GM19372 (cell line): ENCODE results near the gene KIF16B.

ENCODE experiments used
- ATAC-seq: cut with Tn5 transposase; IDR thresholded peaks from one replicate; pipeline ENCODE4 v1.9.1; 2021; ENCODE audit warnings: mild to moderate bottlenecking, low read depth, moderate library complexity; ENCODE audit not compliant: unreplicated experiment

The KIF16B gene

DNA sequence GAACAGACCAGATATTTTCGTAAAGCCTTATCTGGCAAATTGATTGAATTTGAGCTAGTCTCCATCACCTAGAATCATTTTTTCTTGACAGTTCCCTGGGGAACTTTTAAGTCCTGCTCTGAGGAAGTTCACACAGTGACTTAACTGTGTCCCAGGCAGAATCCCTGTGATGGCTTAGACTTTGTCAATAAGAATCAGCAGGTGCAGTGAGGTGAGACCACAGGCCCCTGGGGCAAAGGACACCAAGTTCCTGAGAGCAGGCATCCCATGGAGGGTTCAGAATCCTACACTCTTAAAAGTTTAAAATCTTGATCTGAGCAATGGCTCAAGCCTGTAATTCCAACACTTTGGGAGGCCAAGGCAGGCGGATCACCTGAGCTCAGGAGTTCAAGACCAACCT is 13.0 kb downstream of the KIF16B start:
- no peak for ATAC-seq

DNA sequence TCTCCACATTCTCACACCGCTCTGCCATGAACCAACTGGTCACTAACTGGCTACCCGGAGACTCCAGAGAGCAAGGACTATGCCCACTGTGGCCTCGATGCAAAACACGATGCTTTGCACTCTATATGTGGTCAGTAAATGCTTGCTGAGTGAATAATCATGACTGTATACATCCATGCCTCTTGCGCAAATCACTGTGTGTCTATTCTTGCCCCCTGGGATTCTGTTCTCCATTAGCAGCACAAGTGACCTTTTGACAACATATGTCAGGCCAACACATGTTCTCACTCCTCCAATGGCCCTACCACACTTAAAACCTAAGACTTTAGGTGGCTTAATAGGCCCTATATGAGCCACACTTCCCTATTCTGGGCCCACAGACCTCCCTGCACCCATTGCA is 16.9 kb downstream of the KIF16B start:
- no peak for ATAC-seq

DNA sequence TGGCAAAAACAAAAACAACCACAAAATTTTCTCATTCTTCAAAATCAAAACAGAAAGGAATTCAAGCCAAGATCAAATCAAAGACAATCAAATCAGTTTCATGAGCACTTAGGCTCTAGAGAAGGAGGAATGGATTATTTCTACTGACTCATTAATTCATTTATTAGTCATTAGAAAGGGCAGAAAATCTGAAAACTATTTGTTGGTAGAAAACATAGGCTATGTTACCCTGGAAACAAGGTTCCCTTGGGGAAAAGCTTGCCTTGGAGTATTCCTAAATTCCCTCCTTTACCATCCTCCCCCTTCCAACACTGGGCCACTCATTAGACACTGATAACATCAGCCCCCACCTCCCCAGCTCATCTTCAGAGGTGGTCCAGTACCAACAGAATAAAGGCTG is 17.5 kb downstream of the KIF16B start:
- no peak for ATAC-seq

DNA sequence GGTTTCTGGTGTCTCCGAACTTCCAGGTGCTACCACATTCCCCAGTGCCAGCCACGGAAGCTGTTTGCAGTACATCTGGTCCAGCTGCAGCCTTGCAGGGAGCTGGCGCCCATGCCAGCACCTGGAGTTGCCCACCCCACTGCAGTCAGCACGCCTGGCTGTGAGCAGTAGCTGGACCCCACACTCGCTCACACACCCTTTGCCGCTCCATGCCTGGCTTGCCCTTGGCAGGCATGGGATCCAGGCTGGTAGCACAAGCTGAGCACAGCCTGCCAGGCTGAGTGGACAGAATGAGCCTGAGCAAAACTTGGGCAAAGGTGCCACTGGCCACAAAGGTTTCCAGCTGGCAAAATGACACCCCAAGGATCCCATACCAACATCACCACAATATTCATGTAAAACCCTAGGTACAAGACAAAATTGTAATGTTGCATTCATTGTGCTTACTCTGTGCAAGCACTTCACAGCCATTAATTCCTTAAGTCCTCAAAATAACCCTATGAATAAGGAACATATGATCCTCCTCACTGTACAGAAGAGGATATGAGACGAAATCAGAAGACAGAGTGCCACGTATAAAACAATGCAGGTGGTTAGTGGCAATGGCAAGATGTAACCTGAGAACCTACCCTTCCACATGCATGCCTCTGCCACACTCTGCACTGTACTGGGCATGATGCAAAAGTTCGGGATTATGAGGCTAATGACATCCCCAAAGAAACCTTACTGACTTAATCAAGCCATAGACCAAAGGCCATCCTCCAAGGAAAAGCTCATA is 18.3 kb downstream of the KIF16B start:
- ATAC-seq = no peak

DNA sequence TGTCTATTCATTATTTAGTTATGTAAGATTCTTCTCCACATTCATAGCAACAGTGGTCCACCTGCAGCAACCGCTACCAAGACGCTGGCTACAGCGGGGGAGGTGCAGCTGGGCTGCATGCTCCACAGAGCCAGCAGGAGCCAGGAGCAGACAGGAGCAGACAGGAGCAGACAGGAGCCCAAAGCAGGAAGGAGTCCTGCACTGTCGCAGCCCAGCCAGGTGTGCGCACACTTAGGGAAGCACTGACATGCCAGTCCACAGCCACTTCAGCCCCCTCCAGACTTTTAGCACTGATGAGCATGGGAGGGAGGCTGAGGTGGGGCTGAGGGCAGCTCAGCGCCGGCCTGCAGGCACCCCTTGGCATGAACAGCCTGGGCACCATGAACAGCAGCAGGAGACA is 19.6 kb downstream of the KIF16B start:
- no peak for ATAC-seq

DNA sequence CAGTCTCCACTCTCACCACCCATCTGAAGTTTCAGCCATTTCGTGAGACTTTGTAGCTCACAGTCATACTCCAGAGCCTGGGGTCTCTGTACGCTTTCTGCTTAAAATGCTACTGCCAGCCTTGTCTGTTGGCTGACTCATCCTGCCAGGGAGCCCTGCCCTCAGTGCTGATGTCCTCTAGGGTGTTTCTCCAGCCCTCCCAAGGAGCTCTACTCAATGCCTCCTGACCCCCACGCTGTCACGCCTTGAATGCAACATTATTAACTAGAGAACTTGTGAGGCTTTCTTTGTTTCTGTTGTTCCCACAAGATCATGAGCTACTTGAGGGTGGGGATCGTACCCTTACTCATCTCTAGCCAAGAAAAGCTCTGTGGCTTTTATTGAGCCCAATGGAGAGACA is 20.1 kb downstream of the KIF16B start:
- ATAC-seq = no peak

DNA sequence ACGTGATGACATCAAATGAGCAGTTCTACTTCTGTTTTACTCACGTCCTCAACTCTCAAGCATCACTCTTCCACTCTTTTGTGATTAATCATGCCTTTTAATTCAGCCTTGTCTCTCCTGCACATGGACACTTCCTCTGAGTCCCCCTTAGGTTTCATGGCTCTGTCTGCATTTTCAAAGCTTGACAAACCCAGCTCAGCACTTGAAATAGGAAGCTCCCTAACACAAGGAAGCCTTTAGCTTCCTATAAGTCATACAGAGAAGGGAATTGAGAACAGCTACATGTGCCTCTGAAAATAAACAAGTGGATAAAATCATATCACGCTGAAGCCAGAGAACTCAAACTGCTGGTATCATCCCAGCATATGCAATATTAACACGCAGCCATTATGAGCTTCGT is 21.2 kb downstream of the KIF16B start:
- no peak for ATAC-seq

DNA sequence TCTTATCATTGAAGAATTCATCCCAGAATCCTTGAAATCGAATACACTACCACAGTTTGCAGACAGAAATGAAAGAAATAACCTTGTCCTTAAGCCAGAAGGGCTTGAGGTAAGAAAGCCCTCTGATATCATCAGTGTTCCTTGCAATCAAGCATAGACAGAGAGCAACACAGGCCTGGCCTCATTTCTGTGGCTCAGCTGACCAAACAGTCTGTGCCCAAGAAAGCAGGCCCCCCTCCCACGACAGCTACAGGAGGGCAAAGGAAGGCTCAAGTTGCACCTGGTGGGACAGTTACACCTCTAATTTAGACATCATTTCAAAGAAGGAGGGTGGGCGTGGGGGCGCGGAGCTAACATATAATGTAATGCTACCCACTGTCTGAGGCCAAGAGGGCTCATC is 21.6 kb downstream of the KIF16B start:
- no peak for ATAC-seq

DNA sequence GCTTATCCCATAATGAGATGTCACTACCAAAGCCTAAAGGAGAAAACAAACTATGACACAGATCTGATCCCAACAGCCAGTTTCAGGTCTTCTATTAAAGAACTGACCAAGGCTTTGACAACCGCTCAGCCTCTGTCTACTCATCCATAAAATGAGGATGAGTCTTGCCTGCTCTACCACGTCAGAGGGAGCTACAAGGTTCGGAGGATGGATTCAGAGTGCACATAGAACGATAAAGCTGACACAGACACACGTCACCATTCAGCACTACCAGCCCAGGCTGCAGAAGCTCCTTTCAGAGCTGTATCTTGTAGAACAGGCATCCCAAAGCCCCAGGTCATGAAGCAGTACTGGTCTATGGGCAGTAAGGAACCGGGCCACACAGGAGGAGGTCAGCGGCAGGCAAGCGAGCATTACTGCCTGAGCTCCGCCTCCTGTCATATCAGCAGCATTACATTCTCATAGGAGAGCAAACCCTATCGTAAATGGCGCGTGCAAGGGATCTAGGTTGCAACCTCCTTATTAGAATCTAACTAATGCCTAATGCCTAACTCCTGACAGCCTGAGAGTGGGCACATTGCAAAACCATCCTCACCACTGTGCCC is 25.1 kb downstream of the KIF16B start:
- no peak for ATAC-seq

DNA sequence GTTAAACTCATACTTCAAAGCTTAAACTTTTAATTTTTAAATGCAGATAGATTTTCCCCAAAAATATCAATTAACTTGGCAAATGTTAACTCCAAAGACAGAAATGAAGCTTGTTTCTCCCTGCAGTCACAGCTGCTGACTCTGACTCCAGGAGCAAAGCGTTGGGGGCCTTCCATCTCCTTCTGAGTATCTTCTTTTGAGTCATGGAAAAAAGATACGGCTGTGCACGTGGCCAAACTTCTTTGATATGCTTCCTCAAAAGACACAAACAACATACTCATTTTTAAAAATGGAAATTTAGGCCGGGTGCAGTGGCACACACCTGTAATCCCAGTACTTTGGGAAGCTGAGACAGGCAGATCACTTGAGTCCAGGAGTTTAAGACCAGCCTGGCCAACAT is 28.3 kb downstream of the KIF16B start:
- ATAC-seq = no peak

DNA sequence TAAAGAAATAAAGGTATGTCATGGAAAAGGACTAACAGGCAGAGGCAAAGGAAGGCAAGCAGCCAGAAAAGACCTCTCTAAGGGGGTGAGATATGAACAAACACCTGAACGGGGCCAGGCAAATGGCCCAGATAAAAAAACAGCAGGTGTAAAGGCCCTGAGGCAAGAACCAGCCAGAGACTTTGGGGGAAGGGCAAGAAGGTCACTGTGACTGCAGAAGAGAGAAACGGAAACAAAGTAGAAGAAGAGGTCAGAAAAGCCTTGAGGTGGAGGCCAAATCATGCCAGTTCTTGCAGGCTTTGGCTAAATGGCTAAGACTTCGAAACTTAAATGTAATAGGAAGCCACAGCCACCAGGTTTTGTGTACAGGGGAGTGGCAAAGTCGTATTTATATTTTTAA is 30.8 kb downstream of the KIF16B start:
- ATAC-seq = no peak

DNA sequence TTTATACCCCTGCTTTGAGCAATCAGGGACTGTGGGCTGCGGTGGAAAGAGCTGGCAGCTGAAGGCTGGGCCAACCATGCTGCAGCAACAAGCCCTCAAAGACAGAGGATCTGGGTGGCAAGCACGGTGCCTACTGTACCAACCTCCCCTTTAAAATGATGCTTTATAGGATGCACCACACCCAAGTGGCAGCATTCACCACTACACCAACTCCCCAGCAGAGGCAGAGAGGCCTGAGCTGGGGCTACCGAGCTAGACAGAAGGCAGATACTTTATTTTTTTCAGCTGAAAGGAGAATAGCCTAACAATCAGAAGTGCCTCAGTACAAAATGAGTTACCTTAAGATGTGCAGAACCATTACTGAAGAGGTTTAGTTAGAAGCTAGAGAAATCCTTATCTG is 31.4 kb downstream of the KIF16B start:
- ATAC-seq = no peak

DNA sequence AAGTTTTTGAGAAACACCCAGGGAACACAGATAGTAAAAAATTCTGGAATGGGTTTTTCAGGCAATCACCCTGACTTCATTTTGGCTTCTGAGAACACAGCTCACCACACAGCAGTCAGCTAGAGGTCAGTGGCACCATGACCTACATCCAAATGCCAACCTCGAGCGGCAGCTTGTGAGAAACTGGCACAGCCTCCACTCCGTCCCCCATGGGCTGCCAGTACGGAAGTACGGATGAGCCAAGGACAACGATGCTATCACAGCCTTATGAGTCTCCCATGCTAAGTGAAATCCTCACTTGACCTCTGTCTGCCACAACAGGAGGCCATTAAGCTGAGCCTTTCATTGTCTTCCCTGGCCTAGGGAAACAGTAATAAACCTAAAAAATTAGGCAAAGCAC is 32.0 kb downstream of the KIF16B start:
- no peak for ATAC-seq

DNA sequence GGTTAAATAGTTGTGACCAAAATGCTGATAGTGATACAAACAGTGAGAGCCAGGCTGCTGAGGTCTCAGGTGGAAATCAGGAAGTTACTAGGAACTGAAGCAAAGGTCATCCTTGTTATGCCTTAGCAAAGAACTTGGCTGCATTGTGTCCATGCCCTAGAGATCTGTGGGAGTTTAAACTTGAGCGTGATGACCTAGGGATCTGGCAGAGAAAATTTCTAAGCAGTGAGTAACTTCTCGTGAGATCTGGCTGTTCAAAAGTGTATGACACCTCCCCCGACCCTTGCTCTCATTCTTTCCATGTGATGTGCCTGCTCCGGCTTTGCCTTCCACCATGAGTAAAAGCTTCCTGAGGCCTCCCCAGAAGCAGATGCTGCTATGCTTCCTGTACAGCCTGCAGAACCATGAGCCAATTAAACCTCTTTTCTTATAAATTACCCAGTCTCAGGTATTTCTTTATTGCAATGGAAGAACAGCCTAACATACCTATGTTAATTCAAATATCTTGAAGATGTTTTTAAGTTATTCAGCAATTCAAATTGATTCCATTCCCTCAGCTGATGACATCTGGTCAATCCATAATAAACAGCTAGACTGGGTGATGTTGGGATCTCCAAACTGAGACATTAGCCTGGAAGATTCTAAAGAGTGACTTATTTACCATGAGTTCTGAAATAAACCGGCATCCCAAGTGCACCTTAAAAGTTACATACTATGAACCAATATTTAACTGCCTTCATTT is 33.8 kb downstream of the KIF16B start:
- ATAC-seq = no peak

DNA sequence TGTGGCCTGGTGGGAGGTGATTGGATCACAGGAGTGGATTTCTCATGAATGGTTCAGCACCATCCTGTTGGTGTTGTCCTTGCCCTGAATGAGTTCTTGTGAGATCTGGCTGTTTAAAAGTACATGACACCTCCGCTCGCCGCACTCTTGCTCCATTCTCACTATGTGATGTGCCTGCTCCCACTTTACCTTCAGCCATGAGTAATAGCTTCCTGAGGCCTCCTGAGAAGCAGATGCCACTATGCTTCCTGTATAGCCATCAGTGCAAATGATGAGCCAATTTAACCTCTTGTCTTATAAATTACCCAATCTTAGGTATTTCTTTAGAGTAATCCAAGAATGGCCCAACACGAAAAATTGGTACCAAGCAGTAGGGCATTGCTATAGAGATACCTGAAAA is 34.5 kb downstream of the KIF16B start:
- ATAC-seq = no peak

DNA sequence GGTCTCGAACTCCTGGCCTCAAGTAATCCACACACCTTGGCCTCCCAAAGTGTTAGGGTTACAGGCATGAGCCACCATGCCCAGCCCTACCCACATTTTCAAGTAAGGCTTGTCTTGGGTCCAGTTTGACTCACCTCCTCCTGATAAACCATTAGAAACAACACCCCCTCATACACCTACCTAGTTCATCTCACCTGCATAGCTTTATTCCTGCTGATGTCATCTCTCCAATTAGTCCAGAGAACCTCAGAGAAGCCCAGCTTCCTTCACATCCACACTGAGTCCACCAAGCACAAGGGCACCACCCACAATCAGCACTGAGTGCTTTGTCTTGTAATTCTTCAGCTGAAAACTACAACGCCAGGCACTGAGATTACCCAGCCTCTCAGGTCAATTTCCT is 35.3 kb downstream of the KIF16B start:
- no peak for ATAC-seq

DNA sequence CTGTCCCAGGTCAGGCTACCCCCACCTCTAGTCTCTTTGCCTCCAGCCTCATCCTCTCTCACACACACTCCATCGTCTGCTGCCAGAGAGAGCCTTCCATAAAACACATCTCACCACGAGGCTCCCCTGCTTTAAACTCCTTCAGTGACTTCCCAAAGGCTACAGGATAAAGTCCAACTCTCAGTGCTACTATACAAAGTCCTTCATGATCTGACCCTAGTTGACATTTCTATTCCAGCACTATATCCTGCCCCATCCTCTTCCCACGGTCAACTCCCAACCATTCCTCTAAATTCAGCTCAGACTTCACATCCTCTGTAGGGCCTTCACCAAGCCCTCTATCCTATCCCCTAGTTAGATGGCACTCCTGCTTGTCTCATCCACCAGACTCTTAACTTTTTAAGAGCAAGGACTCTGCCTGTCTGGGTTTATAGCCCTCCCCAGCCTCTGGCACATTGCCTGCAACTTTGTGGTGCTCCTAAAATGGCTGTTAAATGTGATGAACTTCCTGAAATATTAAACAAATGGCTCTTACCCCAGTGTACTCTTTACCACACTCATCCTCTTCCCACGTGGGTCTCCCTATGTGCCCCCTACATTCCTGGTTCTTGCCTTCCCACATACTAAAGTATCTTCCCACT is 36.1 kb downstream of the KIF16B start:
- ATAC-seq = no peak

DNA sequence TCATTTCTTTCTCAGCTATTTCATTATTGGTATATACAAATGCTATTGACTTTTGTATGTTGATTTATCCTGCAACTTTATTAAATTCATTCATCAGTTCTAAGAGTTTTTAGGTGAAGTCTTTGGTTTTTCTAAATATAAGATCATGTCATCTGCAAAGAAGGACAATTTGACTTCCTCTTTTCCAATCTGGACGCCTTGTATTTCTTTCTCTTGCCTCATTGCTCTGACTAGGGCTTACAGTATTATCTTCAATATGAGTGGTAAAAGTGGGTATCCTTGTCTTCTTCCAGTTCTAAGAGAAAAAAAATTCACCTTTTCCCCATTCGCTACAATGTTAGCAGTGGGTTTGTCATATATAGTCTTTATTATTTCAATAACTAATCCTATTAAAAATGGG is 38.0 kb downstream of the KIF16B start:
- no peak for ATAC-seq

DNA sequence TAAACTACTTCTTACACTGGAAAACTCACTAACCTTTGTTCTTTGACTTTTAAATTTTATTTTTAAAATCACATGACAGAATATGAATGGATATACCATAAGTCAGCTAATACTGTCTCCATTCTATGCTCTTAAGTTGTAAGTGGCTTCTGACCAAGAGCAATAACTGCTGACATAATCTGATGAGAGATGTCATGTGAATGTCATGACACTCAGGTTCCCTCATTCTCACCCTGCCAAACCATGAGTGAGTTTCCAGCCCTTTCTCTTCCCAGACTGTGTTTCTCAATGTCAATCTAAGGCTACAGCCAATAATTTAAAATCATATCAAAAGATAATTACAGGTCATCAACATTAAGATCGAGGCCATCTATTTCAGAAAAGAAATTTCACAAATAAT is 39.7 kb downstream of the KIF16B start:
- ATAC-seq = no peak

DNA sequence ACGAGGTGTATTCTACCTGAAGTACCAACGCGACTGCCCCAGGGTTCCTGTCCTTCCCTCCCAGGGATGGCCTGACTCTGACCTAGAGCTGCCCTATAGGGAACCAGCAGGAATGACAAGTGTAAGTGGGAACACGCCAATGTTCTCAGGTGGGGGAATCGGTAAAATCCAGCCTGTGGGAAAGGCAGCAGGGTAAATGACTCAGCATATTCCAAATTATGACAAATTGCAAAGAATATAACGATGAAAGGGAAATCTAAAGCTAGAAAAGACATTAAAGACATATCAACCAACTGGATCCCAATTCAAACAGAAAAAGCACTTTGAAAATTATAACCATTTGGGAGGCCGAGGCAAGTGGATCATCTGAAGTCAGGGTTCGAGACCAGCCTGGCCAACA is 41.8 kb downstream of the KIF16B start:
- ATAC-seq = no peak

DNA sequence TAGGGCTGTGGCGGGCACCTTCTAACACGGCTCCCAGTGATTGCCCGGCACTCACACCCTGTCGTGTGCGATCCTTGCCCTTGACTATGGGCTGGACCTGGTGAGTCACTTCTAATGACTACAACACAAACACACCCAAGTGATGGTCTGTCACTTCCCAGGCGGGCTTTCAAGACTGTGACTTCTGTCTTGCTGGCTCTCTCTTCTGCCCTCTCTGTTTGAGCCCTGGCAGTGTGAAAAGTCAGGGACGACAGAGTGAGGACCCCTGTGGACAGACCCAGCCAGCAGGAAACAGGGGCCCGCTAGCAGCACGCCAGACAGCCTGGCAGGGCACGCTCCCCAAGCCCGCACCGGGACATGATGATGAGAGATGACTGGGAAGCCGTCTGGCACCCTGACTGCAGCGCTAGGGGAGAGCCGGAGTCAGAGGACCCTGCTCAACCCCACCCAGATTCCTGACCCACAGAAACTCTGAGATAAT is 43.0 kb downstream of the KIF16B start:
- ATAC-seq = no peak
